HG03175 (cell line): Measurements from ENCODE around the gene TCTN1.
"Not testable (repeated sequence)": the region's sequence is repeated elsewhere in the genome, so short reads cannot be mapped to it uniquely, and the experiment has no call there.

Experiments used
- ATAC-seq: cut with Tn5 transposase; IDR thresholded peaks from one replicate; pipeline ENCODE4 v1.9.1; 2021; ENCODE audit warnings: mild to moderate bottlenecking, moderate library complexity; ENCODE audit not compliant: unreplicated experiment

The TCTN1 gene

DNA sequence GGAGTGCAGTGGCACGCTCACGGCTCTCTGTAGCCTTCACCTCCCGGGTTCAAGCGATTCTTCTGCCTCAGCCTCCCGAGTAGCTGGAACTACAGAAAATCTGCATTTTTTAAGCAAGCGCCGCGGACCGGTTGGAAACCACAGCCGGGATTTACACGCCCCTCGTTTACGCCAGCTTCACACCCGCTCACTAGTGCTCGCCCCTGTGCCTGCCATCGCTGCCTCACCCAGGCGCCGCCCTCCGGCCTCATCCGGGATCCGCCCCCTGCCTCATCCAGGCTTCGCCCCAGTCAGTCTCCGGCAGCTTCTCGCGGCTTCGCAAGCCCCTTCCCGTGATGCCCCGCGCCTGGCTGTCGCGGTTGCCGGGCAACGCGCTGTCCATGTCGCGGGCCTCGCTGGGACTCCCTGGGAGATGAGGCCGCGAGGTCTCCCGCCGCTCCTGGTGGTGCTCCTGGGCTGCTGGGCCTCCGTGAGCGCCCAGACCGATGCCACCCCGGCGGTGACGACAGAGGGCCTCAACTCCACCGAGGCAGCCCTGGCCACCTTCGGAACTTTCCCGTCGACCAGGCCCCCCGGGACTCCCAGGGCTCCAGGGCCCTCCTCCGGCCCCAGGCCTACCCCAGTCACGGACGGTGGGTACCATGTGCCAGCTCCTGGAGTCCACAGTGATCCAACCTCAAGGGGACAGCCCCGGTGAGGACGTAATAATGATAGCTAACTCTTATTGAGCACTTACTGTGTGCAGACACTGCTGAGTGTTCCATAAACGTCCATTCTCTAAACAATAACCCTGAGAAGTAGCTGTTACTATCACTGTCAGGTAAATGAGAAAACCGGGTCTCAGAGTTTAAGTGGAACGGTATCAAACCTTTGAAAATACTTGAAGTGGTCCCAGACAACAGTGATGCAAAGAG is at the start of gene TCTN1:
TCTN1 (plus strand) TSS at position 359 of the 914 bp plus-strand sequence; CDS start at position 413, 54 bp downstream.
- ATAC-seq: peak; percentile 95

DNA sequence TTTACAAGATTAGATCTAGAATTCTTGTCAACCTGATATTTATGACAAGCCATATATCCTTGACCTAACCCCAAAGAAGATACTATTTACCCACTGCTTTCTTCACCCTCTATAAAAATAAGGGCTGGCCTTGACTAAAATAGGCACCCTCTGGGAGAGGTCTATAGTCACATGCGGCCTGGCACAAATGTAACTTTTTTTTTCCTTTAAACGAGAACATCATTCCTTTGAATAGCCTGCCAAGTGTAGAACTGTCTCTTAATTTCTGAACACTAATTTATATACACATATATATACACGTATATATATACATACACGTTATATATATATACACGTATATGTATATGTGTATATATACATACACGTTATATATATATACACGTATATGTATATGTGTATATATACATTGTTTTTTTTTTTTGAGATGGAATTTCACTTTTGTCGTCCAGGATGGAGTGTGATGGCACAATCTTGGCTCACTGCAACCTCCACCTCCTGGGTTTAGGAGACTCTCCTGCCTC is 49.4 kb upstream of the TCTN1 start:
- ATAC-seq: no peak

- no peak for ATAC-seq
Observed at GRCh38 chr12:110565894-110566871, 47.7 kb upstream of the TCTN1 start.

DNA sequence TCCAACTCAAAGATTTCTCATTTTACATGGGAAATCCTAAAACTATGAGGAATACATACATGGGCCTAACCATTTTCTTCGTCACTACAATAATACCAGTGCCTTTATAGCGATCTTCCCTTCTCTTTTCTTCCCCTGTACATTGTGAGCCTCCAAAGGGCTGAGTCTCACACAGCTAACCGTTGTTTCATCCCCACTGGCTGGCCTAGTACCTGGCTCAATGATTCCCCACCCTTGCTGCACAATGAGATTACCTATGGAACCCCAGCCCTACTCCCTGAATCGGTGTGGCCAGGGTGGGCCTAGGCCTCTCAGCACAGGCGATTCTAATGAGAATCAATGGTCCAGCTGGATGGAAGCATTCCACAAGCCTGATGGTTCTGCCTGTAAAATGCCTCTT is 46.9 kb upstream of the TCTN1 start:
- no peak for ATAC-seq

- no peak for ATAC-seq
Observed at GRCh38 chr12:110568752-110569151, 45.2 kb upstream of the TCTN1 start.

DNA sequence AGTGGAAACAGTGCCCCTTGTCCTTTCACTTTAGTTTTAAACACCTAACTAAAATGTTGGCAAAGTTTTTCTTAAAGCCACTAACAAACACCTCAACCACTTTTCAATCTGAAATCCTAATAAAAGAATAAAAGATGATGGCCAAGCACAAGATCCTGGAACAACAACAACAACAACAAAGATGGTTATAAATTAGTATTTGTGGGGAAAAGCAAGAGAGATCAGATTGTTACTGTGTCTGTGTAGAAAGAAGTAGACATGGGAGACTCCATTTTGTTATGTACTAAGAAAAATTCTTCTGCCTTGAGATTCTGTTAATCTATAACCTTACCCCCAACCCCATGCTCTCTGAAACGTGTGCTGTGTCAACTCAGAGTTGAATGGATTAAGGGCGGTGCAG is 44.1 kb upstream of the TCTN1 start:
- ATAC-seq: not testable (repeated sequence)

GRCh38 chr12:110570798-110571197 is 43.1 kb upstream of the TCTN1 start:
- not testable (repeated sequence) for ATAC-seq

GRCh38 chr12:110574044-110574443 is 39.9 kb upstream of the TCTN1 start:
- no peak for ATAC-seq

DNA sequence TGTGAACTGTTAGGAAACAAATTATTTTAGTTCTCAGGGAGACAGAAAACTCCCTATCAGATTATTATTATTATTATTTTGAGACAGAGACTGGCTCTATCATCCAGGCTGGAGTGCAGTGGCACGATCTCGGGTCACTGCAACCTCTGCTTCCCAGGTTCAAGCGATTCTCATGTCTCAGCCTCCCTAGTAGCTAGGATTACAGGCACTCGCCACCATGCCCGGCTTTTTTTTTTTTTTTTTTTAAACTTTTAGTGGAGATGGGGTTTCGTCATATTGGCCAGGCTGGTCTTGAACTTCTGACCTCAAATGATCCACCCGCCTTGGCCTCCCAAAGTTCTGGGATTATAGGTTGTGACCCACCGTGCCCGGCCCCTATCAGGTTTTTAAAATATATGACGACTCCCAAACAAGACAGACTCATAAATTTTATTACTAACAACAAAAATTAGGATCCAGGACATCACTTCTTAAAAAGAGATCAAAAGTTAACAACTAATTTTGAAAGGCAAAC is 39.2 kb upstream of the TCTN1 start:
- not testable (repeated sequence) for ATAC-seq

DNA sequence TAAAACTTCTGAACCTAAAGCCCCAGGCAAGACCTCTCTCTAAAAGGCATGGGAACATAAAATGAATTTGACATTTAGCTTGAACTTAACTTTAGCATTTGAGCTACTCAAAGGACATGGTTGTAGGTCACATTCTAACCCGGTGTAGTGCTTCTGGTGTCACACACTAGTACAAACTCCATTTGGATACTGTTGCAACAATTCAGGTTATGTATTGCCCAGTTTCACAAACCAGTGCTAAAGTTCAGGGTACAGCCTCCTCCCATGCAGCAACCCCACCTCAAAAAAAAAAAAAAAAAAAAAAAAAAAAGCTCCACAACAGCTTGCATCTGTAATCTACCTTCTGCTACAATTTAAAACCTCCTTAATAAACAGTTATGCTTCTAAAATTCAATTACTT is 38.6 kb upstream of the TCTN1 start:
- ATAC-seq: no peak

GRCh38 chr12:110576504-110576903 is 37.4 kb upstream of the TCTN1 start:
- ATAC-seq: no peak

DNA sequence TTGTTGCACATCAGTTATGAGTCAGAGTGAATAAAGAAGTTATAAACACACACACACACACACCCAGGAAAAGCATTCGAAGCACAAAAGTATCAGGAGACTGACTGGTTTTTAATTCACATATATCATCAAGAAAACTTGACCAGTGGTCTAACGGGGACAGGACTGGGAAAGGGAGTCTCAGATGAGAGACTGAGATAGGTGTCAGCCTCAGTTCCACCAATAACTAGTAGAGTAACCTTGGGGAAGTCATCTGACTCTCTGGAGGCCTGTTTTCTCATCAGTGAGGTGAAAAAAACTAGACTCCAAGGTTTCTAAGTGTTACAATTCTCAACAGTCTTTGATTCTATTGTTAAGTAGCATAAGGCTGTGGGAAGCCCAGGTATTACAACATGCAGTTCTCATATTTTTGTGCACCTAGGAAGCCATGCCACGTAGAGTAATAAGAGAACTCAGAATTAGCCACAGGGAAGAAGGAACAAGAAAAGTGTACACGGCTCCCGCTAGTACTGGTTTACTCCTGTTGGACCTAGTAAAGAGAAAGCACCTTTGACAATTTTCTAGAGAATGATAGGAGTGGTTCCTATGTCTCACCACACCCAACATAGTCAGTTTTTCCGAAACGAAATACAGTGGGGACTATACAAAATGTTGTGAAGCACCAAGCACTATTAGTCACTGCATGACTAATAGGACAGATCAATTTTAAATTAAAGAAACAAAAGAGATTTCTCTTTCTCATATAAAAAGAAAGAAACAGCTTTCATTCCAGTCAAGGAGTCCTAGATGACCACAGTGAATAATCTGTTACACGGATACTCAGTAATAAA is 35.9 kb upstream of the TCTN1 start:
- peak; percentile 33 for ATAC-seq

- peak; percentile 1 for ATAC-seq
Observed at GRCh38 chr12:110578694-110579534, 35.0 kb upstream of the TCTN1 start.

DNA sequence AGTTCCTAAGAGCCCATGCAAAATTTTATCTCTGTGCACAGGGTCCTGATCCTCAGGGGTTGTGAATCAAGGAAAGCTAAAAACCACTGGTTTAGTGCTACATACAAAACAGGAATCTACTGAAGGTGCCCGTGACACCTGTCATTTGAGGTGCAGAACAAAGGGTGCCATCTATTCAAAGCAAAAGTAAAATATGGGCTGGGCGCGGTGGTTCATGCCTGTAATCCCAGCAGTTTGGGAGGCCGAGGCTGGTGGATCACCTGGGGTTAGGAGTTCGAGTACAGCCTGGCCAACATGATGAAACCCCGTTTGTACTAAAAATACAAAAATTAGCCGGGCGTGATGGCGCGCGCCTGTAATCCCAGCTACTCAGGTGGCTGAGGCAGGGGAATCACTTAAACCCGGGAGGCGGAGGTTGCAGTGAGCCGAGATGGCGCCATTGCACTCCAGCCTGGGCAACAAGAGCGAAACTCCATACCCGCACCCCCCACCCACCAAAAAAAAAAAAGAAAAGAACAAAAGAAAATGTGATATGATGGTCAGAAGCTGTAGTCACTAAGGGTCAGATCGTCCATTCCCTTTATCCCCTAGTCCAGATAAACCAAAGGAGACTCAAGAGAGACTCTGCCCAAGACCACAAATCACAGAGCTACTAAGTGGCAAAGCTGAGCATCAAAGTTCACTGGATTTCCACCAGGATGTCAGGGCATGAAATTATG is 34.2 kb upstream of the TCTN1 start:
- no peak for ATAC-seq

GRCh38 chr12:110581931-110582275 is 32.0 kb upstream of the TCTN1 start:
- no peak for ATAC-seq

DNA sequence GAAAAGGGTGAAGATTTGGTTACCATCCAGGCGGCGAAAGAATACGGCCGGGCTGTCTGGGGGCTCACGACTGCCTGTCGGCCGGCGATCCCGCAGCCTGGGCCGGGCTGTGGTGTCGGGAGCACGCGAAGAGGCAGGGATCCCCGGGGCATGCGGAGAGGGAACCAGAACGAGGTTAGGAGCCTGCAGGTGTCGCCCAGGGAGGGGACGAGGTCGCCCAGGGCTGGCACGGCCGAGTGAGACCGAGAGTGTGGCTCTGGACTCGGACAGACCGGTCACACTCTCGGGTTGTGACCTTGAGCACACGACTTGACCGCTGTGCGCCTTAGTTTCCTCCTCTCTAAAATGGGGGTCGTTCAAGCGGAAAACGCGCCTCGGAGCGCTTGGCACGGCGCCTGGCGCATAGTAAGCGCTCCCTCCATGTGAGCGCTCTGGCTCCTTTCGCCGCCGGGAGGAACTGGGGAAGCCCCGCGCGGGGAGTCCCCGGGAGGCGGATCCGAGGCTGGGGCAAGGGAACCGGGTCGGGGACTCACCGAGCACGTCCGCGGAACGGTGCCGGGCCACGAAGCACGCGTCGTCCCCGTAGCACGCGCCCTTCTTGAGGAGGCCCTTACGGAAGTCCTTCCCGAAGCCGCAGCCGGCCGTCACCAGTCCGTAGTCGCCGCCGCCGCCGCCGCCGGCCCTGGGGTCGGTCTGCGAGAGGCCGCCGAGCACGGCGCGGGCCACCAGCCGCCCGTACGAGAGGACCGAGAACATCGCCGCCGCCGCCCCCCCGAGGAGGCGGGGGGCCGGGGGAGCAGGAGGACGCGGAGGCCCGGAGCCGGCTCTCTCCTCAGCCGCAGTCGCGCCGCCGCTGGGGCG is 31.4 kb upstream of the TCTN1 start:
- ATAC-seq: peak; percentile 38

- ATAC-seq: peak; percentile 82
Observed at GRCh38 chr12:110583137-110584059, 30.5 kb upstream of the TCTN1 start, which contains the start of gene PPTC7. Gene PPTC7, minus strand, starts transcription at chr12:110583318. Its CDS starts 287 bp downstream, at chr12:110583031.
